Fibroblast of peridontal ligament (primary cell): Measurements from ENCODE around the gene CCL14.

ENCODE experiments used
- DNase-seq: peaks from one replicate; pipeline ENCODE4 v3.0.0-alpha.2; 2010; ENCODE audit errors: extremely low read depth

Gene CCL14

GRCh38 chr17:35988164-35988563 lies 1.6 kb upstream of the CCL14 start:
- no peak for DNase-seq

GRCh38 chr17:35984140-35984539 lies 2.4 kb downstream of the CCL14 start:
- no peak for DNase-seq

- DNase-seq: no peak
These were observed 3.9 kb downstream of the CCL14 start for GRCh38 chr17:35982409-35983191.

- DNase-seq: no peak
These were observed 4.6 kb downstream of the CCL14 start for GRCh38 chr17:35981908-35982330.

- DNase-seq: no peak
These were observed 5.3 kb downstream of the CCL14 start, which contains the start of gene CCL16 for GRCh38 chr17:35981246-35981645. TSS of gene CCL16 (minus strand) at chr17:35981497. CDS start at chr17:35981420, 77 bp downstream.

- DNase-seq: no peak
These were observed 8.2 kb downstream of the CCL14 start for GRCh38 chr17:35978346-35978745.

- DNase-seq: no peak
These were observed 9.0 kb downstream of the CCL14 start for GRCh38 chr17:35977509-35977908.

- no peak for DNase-seq
These were observed 12.9 kb downstream of the CCL14 start for GRCh38 chr17:35973333-35974260.

GRCh38 chr17:35972945-35973332 lies 13.6 kb downstream of the CCL14 start:
- no peak for DNase-seq

- DNase-seq: no peak
These were observed 14.0 kb downstream of the CCL14 start for GRCh38 chr17:35972535-35972934.

- DNase-seq: no peak
These were observed 14.5 kb downstream of the CCL14 start for GRCh38 chr17:35972066-35972465.

GRCh38 chr17:35969558-35970380 lies 16.8 kb downstream of the CCL14 start:
- DNase-seq: peak; percentile 86

- DNase-seq: no peak
These were observed 17.9 kb downstream of the CCL14 start for GRCh38 chr17:35968520-35969054.

GRCh38 chr17:35965272-35965671 lies 21.3 kb downstream of the CCL14 start:
- DNase-seq: no peak

- no peak for DNase-seq
These were observed 22.9 kb downstream of the CCL14 start for GRCh38 chr17:35963663-35964062.

- no peak for DNase-seq
These were observed 32.8 kb downstream of the CCL14 start for GRCh38 chr17:35953720-35954119.

GRCh38 chr17:35949401-35949800 lies 37.1 kb downstream of the CCL14 start:
- DNase-seq: no peak

- no peak for DNase-seq
These were observed 38.4 kb downstream of the CCL14 start for GRCh38 chr17:35948092-35948491.

GRCh38 chr17:35947156-35947585 lies 39.4 kb downstream of the CCL14 start:
- DNase-seq: peak; percentile 35

GRCh38 chr17:35944151-35944550 lies 42.4 kb downstream of the CCL14 start:
- DNase-seq: no peak

- DNase-seq: no peak
These were observed 43.0 kb downstream of the CCL14 start, which contains the start of gene LYZL6 for GRCh38 chr17:35943537-35943936. TSS of gene LYZL6 (minus strand) at chr17:35943713. CDS start at chr17:35939356, 4,357 bp downstream.
